Measurements from ENCODE around the gene LILRB5. TPM values are rescaled to one million over a fixed set of nuclear protein-coding genes. Genes with fewer than 3 reads are reported as not detected.
"Not testable (repeated sequence)": the region's sequence is repeated elsewhere in the genome, so short reads cannot be mapped to it uniquely, and the experiment has no call there.

LILRB5 gene
- total and polyA plus RNA-seq, 9 of the 15 experiments (the other 6 are each of a cell fraction or from before 2014, with no cell fraction given): not detected

- CTCF ChIA-PET (ENCODE audit: low intra/inter-chr PET ratio); intact Hi-C loops (cut with micrococcal nuclease): not testable (repeated sequence)
- 10% methylated on average over 9 of the region's 10 CpGs for WGBS (ENCODE audit: insufficient coverage, low coverage, missing lambda C conversion rate)
These were observed 32.5 kb downstream of the LILRB5 start for GRCh38 chr19:54224619-54225018.

GRCh38 chr19:54223937-54224281 is 33.2 kb downstream of the LILRB5 start:
- H3K27ac ChIP-seq (ENCODE audit: extremely low read depth, low read depth, low read length); H3K4me3 ChIP-seq; H3K79me2 ChIP-seq (ENCODE audit: control insufficient read depth, insufficient read depth, low read length); H2AFZ ChIP-seq (ENCODE audit: low read depth, low read length); in situ Hi-C loops (cut with MboI); H3K27me3 ChIP-seq (ENCODE audit: control insufficient read depth in 2 of 2, insufficient read depth in 2 of 2, low read length in 2 of 2); H4K20me1 ChIP-seq (replicated peaks; ENCODE audit: control insufficient read depth, insufficient read depth, low read length); DNase-seq (ENCODE audit: extremely low read depth in 1 of 4, low spot score in 3 of 4); H3K4me2 ChIP-seq (ENCODE audit: insufficient read depth, low read length); H3K9me3 ChIP-seq (replicated peaks; ENCODE audit: control insufficient read depth, insufficient read depth, low read depth, low read length); ATAC-seq; H3K36me3 ChIP-seq (ENCODE audit: control insufficient read depth, insufficient read depth, low read length); H3K9me1 ChIP-seq (ENCODE audit: control insufficient read depth, insufficient read depth, low read length); H3K9ac ChIP-seq (ENCODE audit: insufficient read depth in 1 of 2, low read depth in 2 of 2, low read length in 2 of 2); BruUV-seq (replicated peaks); CTCF ChIA-PET (ENCODE audit: low intra/inter-chr PET ratio); FAIRE-seq: not testable (repeated sequence)
- peaks cover 0 to 17% of the 10 kb centered on the region in 2 experiments; a peak in 2 of 5 replicates for H3K4me1 ChIP-seq (replicated peaks in 1 of 2; ENCODE audit: control insufficient read depth in 2 of 2, insufficient read depth in 2 of 2, low read length in 2 of 2)
- POLR2A ChIA-PET: interaction anchor here (0.8 to 1.9 kb wide), 2 partner anchors 13 to 87 kb away, joined by 3 to 6 read pairs; no protein-coding TSS in a partner anchor
- WGBS (ENCODE audit: insufficient coverage, low coverage, missing lambda C conversion rate): 2% methylated on average over 5 of the region's 5 CpGs
- intact Hi-C loops (cut with micrococcal nuclease): loop anchor here (2.0 kb wide), 1 partner anchor 13 kb away; no protein-coding TSS in a partner anchor

More at GRCh38 chr19:54224619-54225018, 32.5 kb downstream of the LILRB5 start:
- H2AFZ ChIP-seq (ENCODE audit: low read depth, low read length); FAIRE-seq; H3K9ac ChIP-seq (ENCODE audit: insufficient read depth in 1 of 2, low read depth in 2 of 2, low read length in 2 of 2); H4K20me1 ChIP-seq (replicated peaks; ENCODE audit: control insufficient read depth, insufficient read depth, low read length); H3K27ac ChIP-seq (ENCODE audit: extremely low read depth, low read depth, low read length); BruUV-seq (replicated peaks); H3K9me3 ChIP-seq (replicated peaks; ENCODE audit: control insufficient read depth, insufficient read depth, low read depth, low read length); DNase-seq (ENCODE audit: extremely low read depth in 1 of 4, low spot score in 3 of 4); ATAC-seq; H3K4me3 ChIP-seq; H3K36me3 ChIP-seq (ENCODE audit: control insufficient read depth, insufficient read depth, low read length); H3K9me1 ChIP-seq (ENCODE audit: control insufficient read depth, insufficient read depth, low read length); H3K79me2 ChIP-seq (ENCODE audit: control insufficient read depth, insufficient read depth, low read length); H3K4me2 ChIP-seq (ENCODE audit: insufficient read depth, low read length): not testable (repeated sequence)
- in situ Hi-C loops (cut with MboI): loop anchor here (5.0 kb wide), 1 partner anchor 62 kb away; no protein-coding TSS in a partner anchor
- POLR2A ChIA-PET: interaction anchor here (1.1 kb wide), 1 partner anchor 23 kb away, joined by 6 read pairs; no protein-coding TSS in a partner anchor
- TF ChIP-seq EGR1 (conservative IDR thresholded peaks at IDR 0.05): peak; percentile 71
- peaks cover 10 to 12% of the 10 kb centered on the region in 2 experiments for H3K27me3 ChIP-seq (ENCODE audit: control insufficient read depth in 2 of 2, insufficient read depth in 2 of 2, low read length in 2 of 2)
- peaks cover 0 to 12% of the 10 kb centered on the region in 2 experiments; a peak in 2 of 5 replicates for H3K4me1 ChIP-seq (replicated peaks in 1 of 2; ENCODE audit: control insufficient read depth in 2 of 2, insufficient read depth in 2 of 2, low read length in 2 of 2)

DNA sequence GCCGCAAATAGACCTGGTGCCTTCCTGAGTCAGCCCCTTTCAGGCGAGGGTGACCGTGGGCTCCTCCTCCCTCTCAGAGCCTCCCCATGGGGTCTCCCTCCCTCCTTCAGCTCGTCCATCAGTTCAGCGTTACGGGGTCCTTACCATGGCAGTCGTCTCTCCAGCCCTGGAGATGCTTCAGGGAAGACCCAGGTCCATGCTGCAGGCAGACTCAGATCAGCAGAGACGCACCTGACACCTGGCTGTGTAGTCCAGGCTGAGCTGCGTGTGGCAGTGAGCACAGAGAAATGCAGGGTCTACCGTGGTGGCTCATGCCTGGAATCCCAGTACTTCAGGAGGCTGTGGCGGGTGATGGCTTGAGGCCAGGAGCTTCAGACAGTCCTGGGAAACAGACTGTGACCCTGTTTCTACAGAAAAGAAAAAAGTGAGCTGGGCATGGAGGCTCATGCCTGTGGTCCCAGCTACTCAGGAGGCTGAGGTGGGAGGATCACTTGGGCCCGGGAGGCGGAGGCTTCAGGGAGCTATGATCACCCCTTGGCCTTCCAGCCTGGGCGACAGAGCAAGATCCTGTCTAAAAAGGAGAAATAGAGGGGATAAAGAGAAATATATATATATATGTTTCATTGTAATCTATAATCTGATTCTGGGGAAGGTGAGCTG is 33.7 kb downstream of the LILRB5 start:
- DNase-seq (ENCODE audit: extremely low read depth in 1 of 4, low spot score in 3 of 4); H3K27me3 ChIP-seq (ENCODE audit: control insufficient read depth in 2 of 2, insufficient read depth in 2 of 2, low read length in 2 of 2); H3K36me3 ChIP-seq (ENCODE audit: control insufficient read depth, insufficient read depth, low read length); H3K9me1 ChIP-seq (ENCODE audit: control insufficient read depth, insufficient read depth, low read length); H3K9ac ChIP-seq (ENCODE audit: insufficient read depth in 1 of 2, low read depth in 2 of 2, low read length in 2 of 2); H3K27ac ChIP-seq (ENCODE audit: extremely low read depth, low read depth, low read length); in situ Hi-C loops (cut with MboI); H2AFZ ChIP-seq (ENCODE audit: low read depth, low read length); CTCF ChIA-PET (ENCODE audit: low intra/inter-chr PET ratio); FAIRE-seq; H3K79me2 ChIP-seq (ENCODE audit: control insufficient read depth, insufficient read depth, low read length); H3K4me3 ChIP-seq; H3K4me2 ChIP-seq (ENCODE audit: insufficient read depth, low read length); H3K9me3 ChIP-seq (replicated peaks; ENCODE audit: control insufficient read depth, insufficient read depth, low read depth, low read length); H4K20me1 ChIP-seq (replicated peaks; ENCODE audit: control insufficient read depth, insufficient read depth, low read length); BruUV-seq (replicated peaks): not testable (repeated sequence)
- POLR2A ChIA-PET: interaction anchor here (0.8 to 1.9 kb wide), 2 partner anchors 13 to 86 kb away, joined by 3 to 6 read pairs; no protein-coding TSS in a partner anchor
- WGBS (ENCODE audit: insufficient coverage, low coverage, missing lambda C conversion rate): 5% methylated on average over 14 of the region's 14 CpGs
- ATAC-seq: peak; percentile 20
- H3K4me1 ChIP-seq (replicated peaks in 1 of 2; ENCODE audit: control insufficient read depth in 2 of 2, insufficient read depth in 2 of 2, low read length in 2 of 2): peaks cover 0 to 17% of the 10 kb centered on the region in 2 experiments; a peak in 2 of 5 replicates
- intact Hi-C loops (cut with micrococcal nuclease): loop anchor here (2.0 kb wide), 1 partner anchor 13 kb away; no protein-coding TSS in a partner anchor
